ENCODE measurements around the gene NCKAP5L. TPM values are rescaled to one million over a fixed set of nuclear protein-coding genes. Genes with fewer than 3 reads are reported as not detected.

The NCKAP5L gene
- total and polyA plus RNA-seq, 2 donors from 2014 or later, result 7.2 to 20.6 TPM

DNA sequence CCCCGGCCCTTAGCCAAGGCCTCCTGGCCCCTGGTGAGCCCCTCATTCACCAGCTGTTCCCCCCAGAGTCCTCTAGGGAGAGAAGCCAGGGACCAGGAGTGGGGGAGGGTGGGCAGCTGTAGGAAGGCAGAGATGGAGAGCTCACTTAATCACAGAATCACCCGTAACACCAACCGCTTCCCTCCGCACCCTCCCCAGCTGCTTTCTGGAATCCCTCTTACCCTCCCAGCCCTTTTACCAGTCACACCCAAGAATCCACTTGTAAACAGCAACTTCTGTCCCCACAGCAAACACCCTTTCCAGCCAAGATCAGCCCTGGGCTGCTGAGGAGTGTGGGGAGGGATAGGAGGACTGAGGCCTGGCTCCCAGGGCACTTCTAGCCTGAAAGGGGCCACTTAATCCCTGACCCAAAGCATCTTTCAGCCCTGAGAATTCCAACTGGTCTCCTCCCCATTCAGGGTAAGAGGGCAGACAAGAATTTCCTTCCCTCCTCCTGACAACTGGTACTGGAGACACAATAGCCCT is 18.8 kb downstream of the NCKAP5L start:
- intact Hi-C loops (cut with DNase I), result no loop called here
- FAIRE-seq, result no peak
- peak in 2 of 5 donors; percentile 31 to 54 for DNase-seq
- Histone ChIP-seq H3K9ac (ENCODE audit: low read length in 3 of 3) (no peak overlapping the region), H3K27ac (ENCODE audit: low read depth in 2 of 2, low read length in 2 of 2) (peak overlapping the region in 1 of 2 donors; percentile 48), H3K4me3 (ENCODE audit: low read length in 3 of 3) (no peak overlapping the region), H3K4me1 (ENCODE audit: control insufficient read depth in 2 of 3, insufficient read depth in 2 of 3, low read depth in 1 of 3, low read length in 3 of 3) (peaks cover 0 to 5% (median 3%) of the 10 kb centered on the region in 3 donors), H3K9me3 (ENCODE audit: control insufficient read depth in 2 of 3, insufficient read depth in 1 of 3, low read length in 3 of 3) (no peaks in the 10 kb centered on the region), H3K36me3 (ENCODE audit: control insufficient read depth in 2 of 3, insufficient read depth in 3 of 3, low read length in 3 of 3) (peaks cover 0 to 14% (median 2%) of the 10 kb centered on the region in 3 donors), H3K27me3 (ENCODE audit: control insufficient read depth, insufficient read depth, low read length) (no peaks in the 10 kb centered on the region)
- TF ChIP-seq, protein P1, sequence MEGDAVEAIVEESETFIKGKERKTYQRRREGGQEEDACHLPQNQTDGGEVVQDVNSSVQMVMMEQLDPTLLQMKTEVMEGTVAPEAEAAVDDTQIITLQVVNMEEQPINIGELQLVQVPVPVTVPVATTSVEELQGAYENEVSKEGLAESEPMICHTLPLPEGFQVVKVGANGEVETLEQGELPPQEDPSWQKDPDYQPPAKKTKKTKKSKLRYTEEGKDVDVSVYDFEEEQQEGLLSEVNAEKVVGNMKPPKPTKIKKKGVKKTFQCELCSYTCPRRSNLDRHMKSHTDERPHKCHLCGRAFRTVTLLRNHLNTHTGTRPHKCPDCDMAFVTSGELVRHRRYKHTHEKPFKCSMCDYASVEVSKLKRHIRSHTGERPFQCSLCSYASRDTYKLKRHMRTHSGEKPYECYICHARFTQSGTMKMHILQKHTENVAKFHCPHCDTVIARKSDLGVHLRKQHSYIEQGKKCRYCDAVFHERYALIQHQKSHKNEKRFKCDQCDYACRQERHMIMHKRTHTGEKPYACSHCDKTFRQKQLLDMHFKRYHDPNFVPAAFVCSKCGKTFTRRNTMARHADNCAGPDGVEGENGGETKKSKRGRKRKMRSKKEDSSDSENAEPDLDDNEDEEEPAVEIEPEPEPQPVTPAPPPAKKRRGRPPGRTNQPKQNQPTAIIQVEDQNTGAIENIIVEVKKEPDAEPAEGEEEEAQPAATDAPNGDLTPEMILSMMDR (IDR thresholded peaks at IDR 0.05; ENCODE audit: borderline replicate concordance, extremely low read depth, insufficient read depth), result no peak

DNA sequence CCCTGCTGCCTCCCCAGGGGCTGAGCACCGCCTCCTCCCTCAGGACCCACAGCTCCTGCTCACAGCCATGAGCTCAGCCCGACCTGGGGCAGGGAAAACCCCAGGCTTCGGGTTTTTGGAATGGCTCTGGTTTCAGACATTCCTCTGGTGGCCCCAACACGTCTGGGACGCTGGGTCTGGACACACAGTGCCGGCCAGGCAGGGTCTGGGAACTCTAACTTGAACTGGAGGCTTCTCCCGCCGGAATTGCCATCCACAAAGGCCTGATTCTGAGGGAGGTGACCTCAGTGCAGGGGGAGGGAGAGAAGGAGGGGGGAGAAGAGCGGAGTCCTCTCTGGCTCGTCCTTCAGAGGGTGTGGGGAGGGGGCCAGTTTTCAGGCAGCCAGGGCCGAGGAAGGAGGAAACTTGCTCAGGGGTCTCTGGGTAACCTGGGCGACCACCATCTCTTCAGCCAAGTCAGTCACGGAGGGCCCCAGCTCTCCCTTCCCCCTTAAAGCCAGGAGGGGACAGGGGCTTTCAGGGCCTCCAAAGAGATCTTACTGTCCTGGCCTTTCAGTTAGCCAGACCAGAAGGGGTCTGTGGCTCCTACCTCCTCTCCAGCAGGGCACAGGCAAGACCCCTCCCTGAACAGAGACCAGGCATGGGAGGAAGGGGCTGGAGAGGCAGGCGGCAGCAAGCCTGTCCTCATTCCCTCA is 19.4 kb downstream of the NCKAP5L start:
- peaks cover 0 to 15% (median 5%) of the 10 kb centered on the region in 3 donors for H3K36me3 ChIP-seq (ENCODE audit: control insufficient read depth in 2 of 3, insufficient read depth in 3 of 3, low read length in 3 of 3)
- DNase-seq (peak; percentile 41 to 83 (median 60)), FAIRE-seq (no peak)
- H3K9me3 ChIP-seq (ENCODE audit: control insufficient read depth in 2 of 3, insufficient read depth in 1 of 3, low read length in 3 of 3), result no peaks in the 10 kb centered on the region
- no peak overlapping the region for H3K4me3 ChIP-seq (ENCODE audit: low read length in 3 of 3)
- H3K27me3 ChIP-seq (ENCODE audit: control insufficient read depth, insufficient read depth, low read length), result no peaks in the 10 kb centered on the region
- no peak overlapping the region for H3K9ac ChIP-seq (ENCODE audit: low read length in 3 of 3)
- TF ChIP-seq, protein P1 (IDR thresholded peaks at IDR 0.05; ENCODE audit: borderline replicate concordance, extremely low read depth, insufficient read depth), result no peak
- intact Hi-C loops (cut with DNase I), result no loop called here
- peak overlapping the region in 1 of 2 donors; percentile 65 for H3K27ac ChIP-seq (ENCODE audit: low read depth in 2 of 2, low read length in 2 of 2)
- peaks cover 0 to 5% (median 3%) of the 10 kb centered on the region in 3 donors for H3K4me1 ChIP-seq (ENCODE audit: control insufficient read depth in 2 of 3, insufficient read depth in 2 of 3, low read depth in 1 of 3, low read length in 3 of 3)

DNA sequence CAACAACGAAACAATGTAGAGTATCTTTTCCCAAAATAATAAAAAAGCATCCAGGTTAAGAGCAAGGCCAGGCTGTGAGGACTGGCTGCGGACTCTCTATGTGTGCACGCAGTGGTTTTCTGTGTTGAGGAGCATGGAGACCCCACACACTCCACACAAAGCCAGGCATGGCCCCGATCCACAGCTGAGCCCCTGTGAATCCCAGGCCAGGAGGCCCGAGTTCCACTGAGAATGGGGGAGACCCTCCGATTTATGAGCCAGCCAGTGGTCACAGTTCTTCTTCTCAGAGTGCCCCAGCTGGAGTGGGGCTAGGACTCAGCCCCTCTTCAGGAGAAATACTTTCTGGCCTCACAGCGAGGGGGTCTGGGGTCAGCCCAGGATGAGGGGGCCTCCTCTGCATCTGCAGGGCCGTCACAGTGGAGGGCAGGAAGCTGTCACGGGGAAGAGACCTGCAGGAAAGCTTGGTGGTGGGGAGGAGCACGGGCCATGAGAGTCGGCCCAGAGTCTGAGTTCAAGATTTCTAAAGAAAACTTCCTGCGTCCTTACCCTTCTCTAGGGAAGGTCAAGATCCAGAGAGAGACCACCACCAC is 20.1 kb downstream of the NCKAP5L start:
- Histone ChIP-seq H3K9me3 (ENCODE audit: control insufficient read depth in 2 of 3, insufficient read depth in 1 of 3, low read length in 3 of 3) (no peaks in the 10 kb centered on the region), H3K9ac (ENCODE audit: low read length in 3 of 3) (no peak overlapping the region), H3K4me3 (ENCODE audit: low read length in 3 of 3) (no peak overlapping the region), H3K27me3 (ENCODE audit: control insufficient read depth, insufficient read depth, low read length) (no peaks in the 10 kb centered on the region), H3K4me1 (ENCODE audit: control insufficient read depth in 2 of 3, insufficient read depth in 2 of 3, low read depth in 1 of 3, low read length in 3 of 3) (peaks cover 0 to 5% (median 3%) of the 10 kb centered on the region in 3 donors), H3K27ac (ENCODE audit: low read depth in 2 of 2, low read length in 2 of 2) (peak overlapping the region in 1 of 2 donors; percentile 65), H3K36me3 (ENCODE audit: control insufficient read depth in 2 of 3, insufficient read depth in 3 of 3, low read length in 3 of 3) (peaks cover 0 to 15% (median 5%) of the 10 kb centered on the region in 3 donors)
- DNase-seq, result no peak
- TF ChIP-seq, protein P1 (IDR thresholded peaks at IDR 0.05; ENCODE audit: borderline replicate concordance, extremely low read depth, insufficient read depth), result no peak
- FAIRE-seq, result no peak
- intact Hi-C loops (cut with DNase I), result no loop called here
